ENCODE data around the gene NTNG1.

DNA sequence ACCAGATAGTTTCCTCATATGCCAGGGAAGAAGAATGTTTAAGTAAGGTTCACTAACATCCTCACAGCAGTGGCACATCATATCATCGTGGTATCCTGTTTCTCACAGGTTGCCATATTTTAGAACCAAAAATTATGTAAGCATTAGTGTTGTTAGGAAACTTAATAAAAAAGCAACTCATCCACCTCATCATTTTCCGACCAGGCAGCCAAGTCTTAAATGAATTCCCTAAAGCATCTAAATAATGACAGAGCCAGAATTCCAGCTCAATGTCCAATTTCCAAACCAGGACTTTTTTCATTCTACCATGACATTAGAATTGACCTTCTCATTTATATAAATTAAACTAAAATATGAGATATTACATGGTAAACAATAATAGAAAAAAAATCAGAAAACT lies 272.7 kb downstream of the NTNG1 start:
- no peak for TF ChIP-seq POLR2A (IDR thresholded peaks at IDR 0.05; ENCODE audit: low read length)
- no peak for TF ChIP-seq GATA1 (IDR thresholded peaks at IDR 0.05; ENCODE audit: low read depth, low read length)

Measured in erythroblast (primary cell).